HCT116 (cell line): ENCODE results near the gene EID2B. TPM values are rescaled to one million over a fixed set of nuclear protein-coding genes. Genes with fewer than 3 reads are reported as not detected.

Experiments
- ATAC-seq: fragments of 200-7000 bp; cut with Tn5 transposase; 2 replicates; pipeline ENCODE4 v1.9.1; 2020; ENCODE audit warnings: mild to moderate bottlenecking, moderate library complexity
- BruUV-seq: library from RNA; stranded (reverse); fragments of 400-500 nt; replicated peaks from 2 replicates; lab custom pipeline; 2021; lab: Mats Ljungman, UMichigan
- CTCF ChIA-PET: fragments of 300-600 bp; sonication (Branson Sonifier 250); formaldehyde crosslinking; loops from one replicate; lab custom pipeline; 2021; ENCODE audit warnings: antibody characterized with exemption; lab: Charles Lee
- POLR2A ChIA-PET: fragments of 300-600, 350-600 bp; sonication (Branson Sonifier 250); formaldehyde crosslinking; loops from one replicate; lab custom pipeline; 2021; ENCODE audit warnings: antibody characterized with exemption; lab: Charles Lee
- RAD21 ChIA-PET, 2 experiments: fragments of 300-600 bp; sonication (Branson Sonifier 250); formaldehyde crosslinking; loops; one replicate each; lab custom pipeline; 2023; ENCODE audit warnings: low total read pairs in 2 of 2; ENCODE audit not compliant: uncharacterized antibody in 2 of 2, unreplicated experiment in 2 of 2, low non-redundant PET in 1 of 2; lab: Charles Lee
- DNase-seq: peaks from one replicate; pipeline ENCODE4 v3.0.0-alpha.2; 2010; ENCODE audit warnings: low read depth, low spot score
- H2AFZ ChIP-seq: fragments of 200-600 bp; shearing (Covaris generic), sonication (generic); 2 replicates; pipeline ENCODE4 v1.6.1; 2017; ENCODE audit warnings: low read depth, mixed run types, mixed read lengths, antibody characterized with exemption, low read length; ENCODE audit not compliant: poor library complexity, severe bottlenecking
- H3K27ac ChIP-seq: 2 replicates; pipeline ENCODE4 v1.5.1; 2012; ENCODE audit warnings: low read depth, low read length
- H3K27me3 ChIP-seq: fragments of 200-600 bp; sonication (generic); 2 replicates; pipeline ENCODE4 v1.6.1; 2016; ENCODE audit warnings: mixed run types, low read length, mixed read lengths; ENCODE audit not compliant: insufficient read depth
- H3K36me3 ChIP-seq, 2 experiments: fragments of 200-500 bp in 1 of 2; fragments of 200-600 bp in 1 of 2; sonication (Bioruptor generic) in 1 of 2; sonication (generic) in 1 of 2; 2 replicates each; pipeline versions ENCODE4 v1.5.1 to v1.6.1; 2014 to 2016; ENCODE audit warnings: low read length in 2 of 2, inconsistent platforms in 1 of 2, mixed read lengths in 1 of 2, mixed run types in 1 of 2; ENCODE audit not compliant: insufficient read depth in 2 of 2, control insufficient read depth in 1 of 2
- H3K4me1 ChIP-seq, 2 experiments: fragments of 200-600 bp in 1 of 2; sonication (generic) in 1 of 2; 2 replicates each; pipeline versions ENCODE4 v1.5.1 to v1.6.1; 2012 to 2017; ENCODE audit warnings: low read length in 2 of 2, inconsistent platforms in 1 of 2, mild to moderate bottlenecking in 1 of 2, mixed read lengths in 1 of 2, mixed run types in 1 of 2, moderate library complexity in 1 of 2; ENCODE audit not compliant: insufficient read depth in 2 of 2, control insufficient read depth in 1 of 2
- H3K4me2 ChIP-seq: fragments of 200-600 bp; sonication (generic); 2 replicates; pipeline ENCODE4 v1.6.1; 2017; ENCODE audit warnings: mixed run types, low read length, mixed read lengths
- H3K4me3 ChIP-seq, 2 experiments: fragments of 200-600 bp in 1 of 2; sonication (generic) in 1 of 2; replicated peaks in 1 of 2; 2 replicates each; pipeline ENCODE4 v1.5.1; 2011 to 2016; ENCODE audit warnings: low read length in 2 of 2, control low read depth in 1 of 2, low read depth in 1 of 2, mild to moderate bottlenecking in 1 of 2, mixed read lengths in 1 of 2, mixed run types in 1 of 2
- H3K79me2 ChIP-seq: fragments of 200-600 bp; sonication (generic); 2 replicates; pipeline ENCODE4 v1.6.1; 2017; ENCODE audit warnings: mild to moderate bottlenecking, mixed run types, low read length, moderate library complexity, mixed read lengths; ENCODE audit not compliant: insufficient read depth
- H3K9ac ChIP-seq: fragments of 200-600 bp; sonication (generic); 2 replicates; pipeline ENCODE4 v1.6.1; 2016; ENCODE audit warnings: low read length, mixed read lengths
- H3K9me2 ChIP-seq: fragments of 200-600 bp; sonication (generic), shearing (Covaris generic); 2 replicates; pipeline ENCODE4 v1.6.1; 2017; ENCODE audit warnings: mixed run types, mild to moderate bottlenecking, moderate library complexity; ENCODE audit not compliant: insufficient read depth
- H3K9me3 ChIP-seq, 2 experiments: fragments of 200-500 bp in 1 of 2; fragments of 200-600 bp in 1 of 2; sonication (Bioruptor generic) in 1 of 2; sonication (generic) in 1 of 2; 2 replicates each; pipeline ENCODE4 v1.6.1; 2014 to 2017; ENCODE audit warnings: low read length in 2 of 2, mixed read lengths in 2 of 2, inconsistent platforms in 1 of 2, low read depth in 1 of 2, mild to moderate bottlenecking in 1 of 2, mixed run types in 1 of 2, moderate library complexity in 1 of 2; ENCODE audit not compliant: control insufficient read depth in 1 of 2, insufficient read depth in 1 of 2
- H4K20me1 ChIP-seq: fragments of 200-600 bp; sonication (generic), shearing (Covaris generic); 2 replicates; pipeline ENCODE4 v1.6.1; 2017; ENCODE audit warnings: mixed run types, mild to moderate bottlenecking, moderate library complexity; ENCODE audit not compliant: insufficient read depth
- EZH2 ChIP-seq: fragments of 200-600 bp; sonication (generic); IDR thresholded peaks from 2 replicates; pipeline ENCODE4 v1.6.1; 2017; ENCODE audit warnings: antibody characterized with exemption, mixed run types
- RAD21 ChIP-seq: IDR thresholded peaks from 2 replicates; pipeline ENCODE4 v1.6.1; 2012; ENCODE audit warnings: low read depth, mild to moderate bottlenecking
- SIN3A ChIP-seq: IDR thresholded peaks from 2 replicates; pipeline ENCODE4 v1.6.1; 2012; ENCODE audit warnings: low read depth
- TCF7L2 ChIP-seq: IDR thresholded peaks from 2 replicates; pipeline ENCODE4 v1.7.0; 2011; ENCODE audit warnings: borderline replicate concordance, inconsistent platforms; ENCODE audit not compliant: insufficient read depth, insufficient read length; ENCODE audit errors: extremely low read depth
- YY1 ChIP-seq: IDR thresholded peaks from 2 replicates; pipeline ENCODE4 v1.6.1; 2011; ENCODE audit warnings: low read length, low read depth, moderate library complexity, mild to moderate bottlenecking; ENCODE audit not compliant: insufficient replicate concordance; ENCODE audit errors: extremely low read depth
- intact Hi-C: fragments of 100-400 bp; cut with micrococcal nuclease; formaldehyde crosslinking; loops from 2 replicates; pipeline ENCODE4 v1.10.0; 2022
- total RNA-seq: library from RNA; stranded (reverse); gene quantifications from one replicate; pipeline ENCODE4 v1.2.1, GENCODE V29; 2021; ENCODE audit not compliant: unreplicated experiment
- TF ChIP-seq, protein P1 (sequence below): IDR thresholded peaks from 2 replicates; pipeline ENCODE4 v1.6.1; 2011; ENCODE audit warnings: mild to moderate bottlenecking, low read length, moderate library complexity; ENCODE audit not compliant: insufficient replicate concordance; ENCODE audit errors: extremely low read depth
- TF ChIP-seq, protein P2 (sequence below): IDR thresholded peaks from 2 replicates; pipeline ENCODE4 v1.6.1; 2012; ENCODE audit warnings: low read depth

EID2B gene
- total RNA-seq, 1 experiment from 2014 or later: 1.2 TPM

DNA sequence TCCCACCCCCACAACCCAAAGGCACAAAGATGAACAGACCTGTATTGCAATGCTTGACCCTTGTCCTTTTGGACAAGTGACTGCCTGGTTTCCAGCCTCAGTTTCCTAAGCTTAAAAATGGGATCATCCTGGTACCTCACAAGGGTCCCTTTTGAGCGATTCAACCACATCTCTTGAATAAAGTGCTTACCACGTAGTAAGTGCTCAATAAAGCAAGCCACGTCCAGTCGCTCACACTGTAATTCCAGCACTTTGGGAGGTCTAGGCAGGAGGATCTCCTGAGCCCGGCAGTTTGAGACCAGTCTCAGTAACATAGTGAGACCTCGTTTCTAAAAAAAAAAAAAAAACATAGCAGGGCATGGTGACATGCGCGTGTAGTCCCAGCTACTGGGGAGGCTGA is 32.7 kb downstream of the EID2B start:
- TF ChIP-seq, protein P1, sequence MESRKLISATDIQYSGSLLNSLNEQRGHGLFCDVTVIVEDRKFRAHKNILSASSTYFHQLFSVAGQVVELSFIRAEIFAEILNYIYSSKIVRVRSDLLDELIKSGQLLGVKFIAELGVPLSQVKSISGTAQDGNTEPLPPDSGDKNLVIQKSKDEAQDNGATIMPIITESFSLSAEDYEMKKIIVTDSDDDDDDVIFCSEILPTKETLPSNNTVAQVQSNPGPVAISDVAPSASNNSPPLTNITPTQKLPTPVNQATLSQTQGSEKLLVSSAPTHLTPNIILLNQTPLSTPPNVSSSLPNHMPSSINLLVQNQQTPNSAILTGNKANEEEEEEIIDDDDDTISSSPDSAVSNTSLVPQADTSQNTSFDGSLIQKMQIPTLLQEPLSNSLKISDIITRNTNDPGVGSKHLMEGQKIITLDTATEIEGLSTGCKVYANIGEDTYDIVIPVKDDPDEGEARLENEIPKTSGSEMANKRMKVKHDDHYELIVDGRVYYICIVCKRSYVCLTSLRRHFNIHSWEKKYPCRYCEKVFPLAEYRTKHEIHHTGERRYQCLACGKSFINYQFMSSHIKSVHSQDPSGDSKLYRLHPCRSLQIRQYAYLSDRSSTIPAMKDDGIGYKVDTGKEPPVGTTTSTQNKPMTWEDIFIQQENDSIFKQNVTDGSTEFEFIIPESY: no peak
- no peak for TF ChIP-seq TCF7L2
- TF ChIP-seq RAD21: no peak
- no peak for TF ChIP-seq EZH2
- no peak for TF ChIP-seq SIN3A
- no peak for TF ChIP-seq YY1
- TF ChIP-seq, protein P2, sequence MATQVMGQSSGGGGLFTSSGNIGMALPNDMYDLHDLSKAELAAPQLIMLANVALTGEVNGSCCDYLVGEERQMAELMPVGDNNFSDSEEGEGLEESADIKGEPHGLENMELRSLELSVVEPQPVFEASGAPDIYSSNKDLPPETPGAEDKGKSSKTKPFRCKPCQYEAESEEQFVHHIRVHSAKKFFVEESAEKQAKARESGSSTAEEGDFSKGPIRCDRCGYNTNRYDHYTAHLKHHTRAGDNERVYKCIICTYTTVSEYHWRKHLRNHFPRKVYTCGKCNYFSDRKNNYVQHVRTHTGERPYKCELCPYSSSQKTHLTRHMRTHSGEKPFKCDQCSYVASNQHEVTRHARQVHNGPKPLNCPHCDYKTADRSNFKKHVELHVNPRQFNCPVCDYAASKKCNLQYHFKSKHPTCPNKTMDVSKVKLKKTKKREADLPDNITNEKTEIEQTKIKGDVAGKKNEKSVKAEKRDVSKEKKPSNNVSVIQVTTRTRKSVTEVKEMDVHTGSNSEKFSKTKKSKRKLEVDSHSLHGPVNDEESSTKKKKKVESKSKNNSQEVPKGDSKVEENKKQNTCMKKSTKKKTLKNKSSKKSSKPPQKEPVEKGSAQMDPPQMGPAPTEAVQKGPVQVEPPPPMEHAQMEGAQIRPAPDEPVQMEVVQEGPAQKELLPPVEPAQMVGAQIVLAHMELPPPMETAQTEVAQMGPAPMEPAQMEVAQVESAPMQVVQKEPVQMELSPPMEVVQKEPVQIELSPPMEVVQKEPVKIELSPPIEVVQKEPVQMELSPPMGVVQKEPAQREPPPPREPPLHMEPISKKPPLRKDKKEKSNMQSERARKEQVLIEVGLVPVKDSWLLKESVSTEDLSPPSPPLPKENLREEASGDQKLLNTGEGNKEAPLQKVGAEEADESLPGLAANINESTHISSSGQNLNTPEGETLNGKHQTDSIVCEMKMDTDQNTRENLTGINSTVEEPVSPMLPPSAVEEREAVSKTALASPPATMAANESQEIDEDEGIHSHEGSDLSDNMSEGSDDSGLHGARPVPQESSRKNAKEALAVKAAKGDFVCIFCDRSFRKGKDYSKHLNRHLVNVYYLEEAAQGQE: no peak
- Histone ChIP-seq H3K4me2 (no peak overlapping the region), H3K9me3 (no peaks in the 10 kb centered on the region), H3K36me3 (no peaks in the 10 kb centered on the region), H3K4me1 (peaks cover 0 to 4% of the 10 kb centered on the region in 2 experiments; a peak in 1 of 4 replicates), H3K27me3 (no peaks in the 10 kb centered on the region), H3K79me2 (no peaks in the 10 kb centered on the region), H4K20me1 (no peaks in the 10 kb centered on the region), H2AFZ (no peak overlapping the region), H3K27ac (no peak overlapping the region), H3K4me3 (no peak overlapping the region), H3K9ac (no peak overlapping the region), H3K9me2 (no peaks in the 10 kb centered on the region)
- intact Hi-C loops: no loop called here
- no peak for DNase-seq
- ChIA-PET CTCF (no interaction called here), POLR2A (no interaction called here), RAD21 (no interaction called here)
- no TSS peak for BruUV-seq
- no peak for ATAC-seq
